Activated naive CD4-positive, alpha-beta T cell treated with anti-CD3 and anti-CD28 coated beads, Interleukin-2, amount 50 U/mL, for 16 hours (primary cell): ENCODE data around the gene ZNRF2.
A peak's percentile ranks its signal among the peaks of the same experiment; 100 is the strongest.
"Not testable (repeated sequence)": the region's sequence is repeated elsewhere in the genome, so short reads cannot be mapped to it uniquely, and the experiment has no call there.

ENCODE experiments used
- DNase-seq: peaks from one replicate; pipeline ENCODE4 v3.0.0-alpha.2; 2020

The ZNRF2 gene

GRCh38 chr7:30263090-30263710 lies 21.2 kb upstream of the ZNRF2 start:
- no peak for DNase-seq

GRCh38 chr7:30264052-30264451 lies 20.3 kb upstream of the ZNRF2 start:
- no peak for DNase-seq

- not testable (repeated sequence) for DNase-seq
These were observed 19.2 kb upstream of the ZNRF2 start for GRCh38 chr7:30265189-30265588.

GRCh38 chr7:30266686-30267085 lies 17.7 kb upstream of the ZNRF2 start:
- DNase-seq: no peak

- DNase-seq: no peak
These were observed 15.8 kb upstream of the ZNRF2 start for GRCh38 chr7:30268586-30268985.

GRCh38 chr7:30269490-30269889 lies 14.9 kb upstream of the ZNRF2 start:
- DNase-seq: no peak

GRCh38 chr7:30270921-30271320 lies 13.5 kb upstream of the ZNRF2 start:
- DNase-seq: no peak

GRCh38 chr7:30272126-30272525 lies 12.3 kb upstream of the ZNRF2 start:
- DNase-seq: no peak

- DNase-seq: no peak
These were observed 10.8 kb upstream of the ZNRF2 start for GRCh38 chr7:30273552-30273951.

- no peak for DNase-seq
These were observed 9.8 kb upstream of the ZNRF2 start for GRCh38 chr7:30274641-30275040.

- peak; percentile 46 for DNase-seq
These were observed 8.0 kb upstream of the ZNRF2 start for GRCh38 chr7:30276203-30276900.

- DNase-seq: no peak
These were observed 6.0 kb upstream of the ZNRF2 start for GRCh38 chr7:30278376-30278775.

GRCh38 chr7:30278849-30279652 lies 5.3 kb upstream of the ZNRF2 start:
- no peak for DNase-seq

GRCh38 chr7:30279653-30279904 lies 4.8 kb upstream of the ZNRF2 start:
- DNase-seq: no peak

- no peak for DNase-seq
These were observed 3.8 kb upstream of the ZNRF2 start for GRCh38 chr7:30280631-30281030.

GRCh38 chr7:30281263-30281662 lies 3.1 kb upstream of the ZNRF2 start:
- DNase-seq: no peak

GRCh38 chr7:30281791-30282190 lies 2.6 kb upstream of the ZNRF2 start:
- DNase-seq: no peak

- no peak for DNase-seq
These were observed 1.7 kb upstream of the ZNRF2 start for GRCh38 chr7:30282735-30283134.

GRCh38 chr7:30285067-30285535 lies 704 bp downstream of the ZNRF2 start:
- DNase-seq: peak; percentile 47

- peak; percentile 46 for DNase-seq
These were observed 1.3 kb downstream of the ZNRF2 start for GRCh38 chr7:30285536-30286284.

GRCh38 chr7:30286749-30287148 lies 2.4 kb downstream of the ZNRF2 start:
- DNase-seq: no peak

- not testable (repeated sequence) for DNase-seq
These were observed 3.2 kb downstream of the ZNRF2 start for GRCh38 chr7:30287625-30288024.

GRCh38 chr7:30289634-30290033 lies 5.2 kb downstream of the ZNRF2 start:
- DNase-seq: not testable (repeated sequence)
